ENCODE results near the gene NHLRC2.

The NHLRC2 gene

DNA sequence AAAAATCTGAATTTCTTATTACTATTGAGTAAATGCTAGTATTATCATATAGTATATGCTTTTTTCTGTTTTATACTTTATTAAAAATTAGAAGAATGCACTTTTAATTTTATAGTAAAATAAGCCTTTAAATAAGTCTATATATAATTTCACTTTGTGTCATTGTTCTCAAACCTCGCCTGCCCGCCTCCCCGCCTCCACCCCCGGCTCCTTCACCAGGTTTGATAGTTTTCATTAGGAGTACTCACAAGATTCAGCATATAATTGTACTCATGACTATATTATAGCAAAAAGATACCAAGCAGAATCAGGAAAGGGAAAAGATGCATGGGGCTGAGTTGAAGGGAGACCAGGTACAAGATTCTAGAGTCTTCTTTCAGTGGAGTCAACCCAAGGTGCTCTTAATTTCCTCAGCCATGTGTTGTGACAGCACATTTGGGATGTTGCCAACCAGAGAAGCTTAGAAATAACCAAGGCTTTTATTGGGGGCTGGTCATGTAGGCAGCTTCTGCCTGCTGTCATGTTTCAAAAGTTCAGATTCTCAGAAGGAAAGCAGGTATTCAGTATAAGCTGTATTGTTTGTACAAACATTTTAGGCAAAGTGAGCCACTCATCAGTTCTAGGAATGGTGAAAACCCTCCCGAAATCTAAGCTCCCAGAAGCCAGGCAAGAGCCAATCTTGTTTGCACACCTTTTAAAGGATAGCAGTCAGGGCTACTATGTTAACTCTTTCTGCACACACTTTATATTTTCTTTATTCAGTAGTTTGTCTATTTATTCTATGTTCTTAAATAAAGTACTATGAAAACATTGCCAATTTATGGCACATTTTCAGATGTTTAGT, 12.3 kb downstream of the NHLRC2 start:
- FAIRE-seq: no peak

DNA sequence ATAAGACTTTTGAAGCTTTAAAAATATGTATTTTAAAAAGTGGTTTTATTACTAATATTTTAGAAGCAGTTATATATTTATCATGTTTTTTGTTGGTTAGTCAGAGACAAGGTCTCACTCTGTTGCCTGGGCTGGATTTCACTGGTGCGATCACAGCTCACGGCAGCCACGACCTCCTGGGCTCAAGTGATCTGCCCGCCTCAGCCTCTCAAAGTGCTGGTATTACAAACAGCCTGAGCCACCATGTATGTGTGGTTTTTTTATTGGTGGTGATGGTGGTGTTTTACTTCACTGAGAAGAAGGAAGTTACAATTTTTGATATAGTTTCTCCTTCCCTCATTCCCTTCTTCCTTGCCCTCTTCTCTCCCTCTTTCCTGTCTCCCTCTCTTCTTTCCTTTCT, 13.4 kb downstream of the NHLRC2 start:
- FAIRE-seq: no peak

DNA sequence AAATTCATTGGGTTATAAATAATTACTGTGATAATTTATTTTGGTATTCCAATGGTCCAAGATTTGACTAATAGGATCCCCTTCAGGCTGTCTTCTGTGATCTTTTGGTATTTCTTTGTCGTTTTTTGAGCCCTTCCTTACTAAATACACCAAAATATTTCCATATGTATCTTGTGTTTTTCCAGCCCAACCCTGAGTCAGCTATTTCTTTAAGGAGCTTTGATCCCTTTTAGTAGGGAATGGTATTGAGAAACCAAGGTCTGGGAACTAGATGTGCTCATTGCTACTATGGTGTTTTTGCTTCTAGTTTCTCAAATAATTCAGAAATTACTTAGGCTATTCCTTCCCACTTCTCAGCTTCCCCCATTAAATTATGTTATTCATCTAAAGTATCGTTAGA, 15.3 kb downstream of the NHLRC2 start:
- FAIRE-seq: no peak

DNA sequence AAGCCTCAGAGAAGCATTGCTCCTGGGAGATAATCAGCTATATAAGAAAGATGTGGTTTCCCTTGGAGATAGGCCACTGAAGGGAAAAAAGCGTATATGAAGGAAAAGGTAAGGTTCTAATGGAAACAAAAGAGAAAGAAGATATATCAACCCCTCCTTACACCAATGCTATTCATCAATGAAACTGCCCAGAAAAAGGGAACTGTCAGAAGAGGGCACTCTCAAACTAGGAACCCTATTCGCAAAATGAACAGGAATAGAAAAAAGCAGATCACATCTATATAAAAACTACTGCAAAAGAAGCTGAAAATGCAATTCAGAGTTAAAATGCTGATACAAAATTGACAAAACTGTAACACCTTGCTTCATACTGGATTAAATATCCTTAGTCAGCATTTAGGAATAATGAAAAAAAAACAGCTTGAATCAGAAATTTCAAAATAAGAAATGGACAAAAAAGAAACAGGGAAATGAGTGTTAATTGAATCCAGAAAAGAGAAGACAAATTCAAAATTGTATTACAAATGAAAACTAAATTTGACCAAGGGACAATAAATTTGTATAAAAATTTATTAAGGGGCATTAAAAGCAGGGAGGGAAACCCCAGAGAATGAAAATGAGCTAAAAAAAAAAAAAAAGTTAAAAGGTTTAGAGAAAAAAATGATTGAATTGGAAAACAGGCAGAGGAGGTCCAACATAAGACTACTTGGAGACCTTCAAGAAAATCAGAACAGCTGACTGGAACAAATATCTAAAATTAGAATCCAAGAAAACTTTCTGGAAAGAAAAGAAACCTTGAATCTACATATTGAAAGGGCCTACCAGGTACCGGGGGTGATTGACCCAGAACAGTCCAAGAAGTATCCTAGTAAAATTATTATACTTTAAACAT, 17.9 kb downstream of the NHLRC2 start:
- FAIRE-seq: no peak

DNA sequence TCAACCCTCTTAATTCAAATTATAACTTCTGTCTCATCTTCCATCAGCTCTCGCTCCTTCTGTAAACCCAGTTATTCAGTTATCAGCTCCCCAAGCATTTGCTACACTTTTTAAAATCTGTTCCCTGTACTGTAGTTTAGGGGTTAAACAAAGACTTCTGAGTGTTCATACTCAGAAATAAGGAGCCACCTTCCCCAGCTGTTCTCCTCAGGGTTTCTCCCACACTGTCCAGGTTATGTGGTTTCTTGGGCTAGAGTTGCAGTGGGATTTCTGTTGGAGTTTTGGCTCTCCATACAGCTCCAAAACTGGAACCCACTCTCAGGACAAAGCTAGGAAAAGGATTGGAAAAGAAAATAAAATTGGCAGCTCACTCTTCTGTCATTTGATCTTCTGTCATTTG, 20.8 kb downstream of the NHLRC2 start:
- no peak for FAIRE-seq

DNA sequence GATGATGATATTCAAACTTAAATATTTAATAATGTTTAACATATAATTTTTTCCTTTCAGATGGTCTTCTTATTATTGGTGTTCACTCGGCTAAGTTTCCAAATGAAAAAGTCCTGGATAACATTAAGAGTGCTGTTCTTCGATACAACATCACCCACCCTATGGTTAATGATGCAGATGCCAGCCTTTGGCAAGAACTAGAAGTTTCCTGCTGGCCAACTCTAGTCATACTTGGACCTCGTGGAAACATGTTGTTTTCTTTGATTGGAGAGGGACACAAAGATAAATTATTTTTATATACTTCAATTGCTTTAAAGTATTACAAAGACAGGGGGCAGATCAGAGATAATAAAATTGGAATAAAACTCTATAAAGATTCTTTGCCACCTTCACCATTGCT, 22.0 kb downstream of the NHLRC2 start:
- FAIRE-seq: no peak

DNA sequence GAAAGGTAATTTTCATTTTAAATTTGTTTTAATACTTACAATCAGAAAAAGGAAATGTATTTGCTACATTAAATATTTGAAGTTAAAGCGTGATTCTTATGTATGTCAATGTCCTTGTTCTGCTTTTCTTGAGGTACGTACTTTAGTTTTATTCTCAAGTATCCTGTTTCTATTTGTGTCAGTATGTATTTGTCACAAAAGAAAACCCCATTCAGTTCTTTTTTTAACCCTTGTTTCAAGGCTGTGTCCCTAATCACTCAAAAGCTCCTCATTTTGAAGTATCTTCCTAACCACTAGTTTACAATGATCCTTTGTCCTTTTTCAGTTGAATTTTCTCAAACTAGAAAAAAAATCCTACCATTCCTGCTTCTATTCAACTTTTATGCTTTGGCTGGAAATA, 25.2 kb downstream of the NHLRC2 start:
- FAIRE-seq: no peak

DNA sequence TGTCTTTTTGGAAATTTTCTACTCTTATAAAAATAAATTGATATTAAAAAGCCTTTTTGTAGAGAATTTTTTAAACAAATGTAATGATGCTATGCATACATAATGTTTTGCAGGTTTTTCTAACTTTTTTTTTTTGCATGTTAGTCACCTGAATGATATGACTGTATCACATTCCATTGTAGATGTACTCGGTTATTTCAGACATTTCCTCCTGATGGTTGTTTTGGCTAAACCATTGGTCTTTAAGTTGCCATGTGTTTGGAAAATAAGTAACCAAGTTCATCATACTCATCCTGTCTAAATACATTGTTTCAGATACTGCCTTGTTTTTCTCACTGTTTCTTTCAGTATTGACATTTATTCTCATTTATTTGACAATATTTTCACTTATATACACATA, 25.8 kb downstream of the NHLRC2 start:
- FAIRE-seq: no peak

DNA sequence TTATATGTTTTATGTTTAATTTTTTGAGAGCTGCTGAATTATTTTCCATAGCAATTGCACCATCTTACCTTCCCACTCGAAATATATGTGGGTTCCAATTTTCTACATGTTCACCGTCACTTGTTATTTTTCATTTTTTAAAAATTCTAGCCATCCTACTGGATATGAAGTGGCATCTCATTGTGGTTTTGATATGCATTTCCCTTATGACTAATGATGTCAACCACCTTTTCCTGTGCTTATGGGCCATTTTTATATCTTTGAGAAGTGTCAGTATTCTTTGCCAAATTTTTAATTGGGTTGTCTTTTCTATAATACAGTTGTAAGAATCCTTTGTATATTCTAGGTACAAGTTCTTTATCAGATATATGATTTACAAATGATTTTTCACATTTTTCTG, 27.8 kb downstream of the NHLRC2 start:
- FAIRE-seq: peak; percentile 33

DNA sequence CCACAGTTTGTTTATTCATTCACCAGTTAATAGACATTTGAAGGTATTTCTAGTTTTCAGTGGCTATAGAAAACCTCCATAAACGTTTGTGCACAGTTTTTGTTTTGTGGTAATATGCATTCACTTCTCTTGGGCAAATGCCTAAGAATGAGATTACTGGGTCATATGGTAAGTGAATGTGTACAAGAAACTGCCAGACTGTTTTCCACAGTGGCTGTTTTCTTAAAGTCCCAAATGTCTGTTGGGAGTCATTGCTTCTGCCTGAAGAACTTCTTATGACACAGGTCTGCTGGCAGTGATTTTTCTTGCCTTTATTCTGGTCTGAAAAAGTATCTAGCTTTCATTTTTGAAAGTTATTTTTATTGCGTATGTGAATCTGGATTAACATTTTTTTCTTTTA, 35.5 kb downstream of the NHLRC2 start:
- no peak for FAIRE-seq

DNA sequence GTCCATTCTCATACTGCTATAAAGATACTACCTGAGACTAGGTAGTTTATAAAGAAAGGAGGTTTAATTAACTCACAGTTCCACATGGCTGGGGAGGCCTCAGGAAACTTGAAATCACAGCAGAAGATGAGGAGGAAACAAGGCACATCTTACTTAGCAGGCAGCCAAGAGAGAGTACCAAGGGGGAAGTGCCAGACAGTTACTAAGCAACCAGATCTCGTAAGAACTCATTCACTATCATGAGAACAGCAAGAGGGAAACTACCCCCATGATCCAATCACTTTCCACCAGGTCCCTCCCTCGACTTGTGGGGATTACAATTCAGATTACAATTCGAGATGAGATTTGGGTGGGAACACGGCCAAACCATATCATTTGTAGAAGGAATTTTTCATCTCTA, 36.3 kb downstream of the NHLRC2 start:
- no peak for FAIRE-seq

DNA sequence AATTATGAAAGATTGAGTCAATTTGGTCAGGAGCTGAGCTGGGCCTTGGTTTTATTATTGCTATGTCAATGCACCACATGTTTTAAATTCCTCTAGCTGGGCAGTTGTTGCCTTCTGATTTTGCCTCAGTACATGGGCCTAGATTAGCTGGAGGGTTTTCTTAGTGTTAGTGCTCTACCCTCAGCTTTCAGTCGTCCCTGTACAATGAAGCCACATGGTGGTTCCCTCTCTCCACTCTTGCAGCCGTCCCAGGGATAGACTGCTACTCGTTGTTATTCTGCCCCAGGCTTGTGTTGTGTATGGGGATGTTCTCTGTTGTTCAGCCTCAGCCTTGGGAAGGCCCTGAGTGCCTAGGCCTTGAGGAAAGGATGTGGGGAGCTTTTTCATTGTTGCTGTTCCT, 37.0 kb downstream of the NHLRC2 start:
- no peak for FAIRE-seq

DNA sequence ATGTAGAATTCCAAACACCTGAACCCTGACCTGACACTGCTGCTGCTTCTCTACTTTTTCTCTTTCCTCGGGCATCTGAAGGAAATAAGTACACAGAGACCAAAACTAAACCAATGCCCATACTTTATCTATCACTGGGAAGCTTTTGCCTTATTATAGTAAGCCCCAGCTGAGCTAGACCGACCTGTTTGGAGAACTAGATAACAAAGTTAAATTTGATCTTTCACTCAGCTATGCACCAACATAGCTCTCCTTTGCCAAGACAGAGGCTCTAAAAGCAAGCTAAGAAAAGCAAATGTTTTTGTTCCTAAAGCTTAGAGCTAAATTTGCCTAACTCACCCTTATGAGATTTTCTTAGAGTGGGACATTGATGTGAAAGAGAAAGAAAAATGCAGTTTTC, 39.1 kb downstream of the NHLRC2 start:
- no peak for FAIRE-seq

DNA sequence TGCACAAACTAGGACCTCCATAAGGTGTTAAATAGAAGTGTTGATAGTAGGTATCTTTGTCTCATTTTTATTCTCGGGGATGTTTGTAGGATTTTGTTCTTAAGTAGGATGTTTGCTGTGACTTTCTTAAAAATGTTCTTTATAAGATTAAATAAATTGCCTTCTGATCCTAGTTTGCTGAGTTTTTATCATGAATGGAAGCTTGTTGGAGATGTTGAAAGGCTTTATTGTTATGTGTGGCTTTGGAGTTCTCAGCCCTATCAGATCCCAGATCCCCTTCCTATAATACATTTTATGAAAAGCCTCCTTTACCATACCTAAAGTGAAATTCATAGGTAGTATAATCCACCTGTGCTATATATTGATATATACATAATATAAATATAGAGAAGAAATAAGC, 40.1 kb downstream of the NHLRC2 start:
- FAIRE-seq: no peak

DNA sequence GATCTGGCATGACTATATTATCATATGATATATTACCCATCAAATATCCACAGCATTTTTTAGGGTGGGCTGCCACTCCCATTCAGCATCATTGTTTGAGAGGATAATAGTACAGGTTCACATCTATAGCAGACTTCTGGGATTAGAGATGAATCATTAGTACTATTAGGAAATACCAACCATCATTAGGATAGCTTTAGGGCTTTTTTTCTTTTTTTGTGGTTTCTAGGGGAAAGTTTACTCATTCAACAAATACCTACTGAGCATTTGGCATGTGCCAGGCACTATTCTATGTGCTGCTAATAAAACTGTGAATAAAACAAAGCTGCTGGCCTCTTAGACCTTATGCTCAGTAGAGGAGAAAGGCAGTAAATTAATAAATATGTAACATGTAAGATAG, 40.6 kb downstream of the NHLRC2 start:
- no peak for FAIRE-seq

DNA sequence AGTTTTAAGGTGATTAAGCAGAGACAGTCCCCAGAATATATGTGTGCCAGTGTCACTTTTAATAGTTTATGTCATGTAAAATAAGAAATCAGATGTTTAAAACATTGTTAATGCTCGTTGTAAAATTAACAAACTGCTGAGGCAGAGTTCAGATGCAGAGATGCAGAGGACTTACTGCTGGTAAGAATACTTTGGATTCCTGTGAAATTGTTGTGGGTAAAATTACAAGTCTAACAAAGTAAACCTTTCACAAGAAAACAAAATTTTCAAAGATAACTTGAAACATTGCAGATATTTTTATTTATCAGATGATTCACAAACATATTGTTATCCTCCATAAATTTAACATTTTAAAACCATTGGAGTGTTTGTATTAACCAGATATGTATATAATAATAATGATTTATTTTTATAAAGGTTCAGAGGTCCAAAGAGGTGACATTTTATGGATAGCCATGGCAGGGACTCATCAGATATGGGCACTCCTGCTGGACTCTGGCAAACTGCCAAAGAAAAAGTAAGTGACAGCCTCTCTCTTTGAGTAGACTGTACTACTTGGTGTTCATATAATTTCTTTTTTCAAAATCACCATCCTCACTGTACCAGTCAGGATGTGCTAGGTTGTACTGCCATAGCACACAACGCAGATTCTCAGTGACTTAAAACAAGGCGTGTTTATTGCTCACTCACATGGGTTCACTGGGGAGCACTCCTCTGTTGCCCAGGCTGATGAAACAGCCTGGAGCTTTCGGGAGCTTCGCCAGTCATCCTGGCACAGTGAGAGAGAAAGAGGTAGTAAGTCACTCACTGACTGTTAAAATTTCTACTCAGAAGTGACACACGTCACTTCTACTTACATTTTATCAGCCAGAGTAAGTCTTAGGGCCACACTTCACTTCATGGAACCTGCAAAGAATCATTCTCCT, 43.5 kb downstream of the NHLRC2 start:
- peak; percentile 85 for FAIRE-seq

DNA sequence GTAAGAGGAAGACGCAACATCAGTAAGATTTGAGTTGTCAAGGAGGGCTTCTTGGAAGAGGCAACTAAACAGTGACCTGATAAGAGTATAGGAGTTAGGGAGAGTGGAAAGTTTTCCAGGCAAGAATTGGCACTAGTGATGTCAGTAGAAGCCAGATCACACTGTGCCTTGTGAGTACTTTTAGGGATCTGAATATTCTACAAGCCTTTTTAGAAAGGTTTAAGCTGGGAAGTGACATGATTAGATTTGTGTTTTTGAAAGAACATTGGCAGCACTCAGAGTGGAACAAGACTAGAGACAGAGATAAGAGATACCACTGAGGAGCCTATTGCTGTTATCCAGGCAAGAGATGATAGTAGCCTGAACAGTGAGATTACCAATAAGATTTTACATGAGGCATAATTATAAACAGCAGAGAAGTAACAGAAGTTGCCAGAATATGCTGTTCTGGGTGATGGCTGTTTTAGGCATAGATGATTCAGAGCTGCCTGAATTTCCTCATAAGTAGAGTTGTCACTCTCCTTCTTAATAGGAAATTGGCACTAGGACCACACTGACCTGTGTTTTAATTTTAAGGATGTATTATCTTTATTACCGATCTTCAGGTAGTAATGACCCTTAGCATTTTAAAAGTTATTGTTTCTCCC, 45.6 kb downstream of the NHLRC2 start:
- FAIRE-seq: no peak

DNA sequence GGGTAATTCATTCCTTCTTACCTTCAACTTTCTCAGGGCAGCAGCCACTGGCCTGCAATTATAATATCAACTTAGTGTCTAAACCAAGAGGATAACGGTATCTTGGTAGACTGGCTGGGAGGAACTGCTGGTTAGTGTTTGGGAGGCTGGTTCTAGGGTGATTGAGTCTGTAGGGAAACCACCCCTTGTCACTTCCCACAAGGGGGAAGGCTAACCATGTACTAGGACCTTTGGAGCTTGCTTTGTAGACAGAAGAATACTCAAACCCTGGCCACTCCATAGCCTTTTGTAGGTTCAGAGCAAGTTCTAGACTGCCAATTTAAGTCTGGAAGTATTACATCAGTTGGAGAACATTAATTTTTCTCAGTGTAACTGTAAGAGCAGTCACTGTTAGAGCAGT, 51.3 kb downstream of the NHLRC2 start:
- FAIRE-seq: no peak

DNA sequence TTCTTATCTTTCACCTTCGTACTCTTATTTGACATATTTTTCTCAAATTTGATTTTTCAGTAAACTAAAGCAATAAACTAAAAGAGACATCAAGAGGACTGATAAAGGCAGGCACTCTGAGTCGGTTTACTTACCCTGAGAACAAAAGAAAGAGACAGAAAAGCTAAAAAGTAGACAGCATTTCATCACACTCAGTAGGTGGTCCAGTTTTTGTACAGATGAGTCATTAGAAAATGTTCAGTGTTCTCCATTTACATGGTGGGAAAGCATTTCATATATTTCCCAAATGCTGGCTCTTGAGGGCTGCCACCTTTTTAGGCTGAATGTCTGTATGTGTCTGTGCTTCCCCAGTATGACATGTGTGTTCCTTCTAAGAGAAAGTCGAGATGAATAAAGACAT, 52.7 kb downstream of the NHLRC2 start:
- no peak for FAIRE-seq

DNA sequence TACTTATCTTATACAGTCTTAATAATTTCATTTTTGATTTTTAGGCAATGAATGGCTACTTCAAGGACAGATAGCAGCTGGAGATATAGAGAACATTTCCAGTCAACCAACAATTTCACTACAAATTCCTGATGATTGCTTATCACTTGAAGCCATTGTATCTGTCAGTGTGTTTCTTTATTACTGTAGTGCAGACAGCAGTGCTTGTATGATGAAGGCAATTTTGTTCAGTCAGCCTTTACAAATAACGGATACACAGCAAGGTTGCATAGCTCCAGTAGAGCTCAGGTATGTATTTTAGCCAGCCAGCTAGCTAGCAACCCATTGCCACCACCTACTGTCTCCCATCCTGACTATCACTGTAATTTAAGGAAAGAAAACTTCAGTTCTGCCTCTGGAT, 53.8 kb downstream of the NHLRC2 start:
- no peak for FAIRE-seq

DNA sequence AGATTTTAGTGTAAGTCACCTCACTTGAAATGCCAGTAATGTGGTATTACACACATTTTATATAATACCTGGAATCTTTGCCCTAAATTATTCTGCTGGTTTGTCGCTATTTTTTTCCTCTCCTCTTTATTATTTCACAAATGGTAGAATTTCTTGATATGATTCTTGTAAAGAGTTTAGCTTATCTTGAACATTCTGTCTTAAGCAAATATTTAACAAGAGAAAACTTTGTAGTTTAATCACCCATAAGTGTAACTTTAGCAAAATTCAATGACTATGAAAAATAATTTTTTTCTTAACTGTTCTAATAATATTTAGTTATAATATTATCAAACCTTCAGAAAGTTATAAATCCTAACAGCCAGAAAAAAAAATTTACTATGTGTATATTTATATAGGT, 56.7 kb downstream of the NHLRC2 start:
- no peak for FAIRE-seq

DNA sequence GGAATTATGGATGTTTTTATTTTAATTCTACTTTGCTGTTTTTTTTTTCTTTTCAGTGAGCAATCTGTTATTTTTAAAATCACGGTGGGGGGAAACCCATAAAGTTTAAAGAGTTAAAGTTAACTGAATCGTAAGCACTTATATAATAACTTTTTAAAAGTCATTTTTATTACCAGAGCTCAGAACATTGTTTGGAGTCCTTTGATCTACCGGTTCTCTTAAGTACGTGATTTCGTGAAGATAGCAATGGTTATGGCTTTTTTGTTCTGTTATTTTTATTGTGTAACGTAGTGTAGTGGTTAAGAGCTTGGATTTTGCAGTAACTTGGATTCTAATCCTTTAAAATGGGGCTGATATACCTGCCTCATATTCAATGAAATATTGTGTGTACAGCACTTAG, 57.4 kb downstream of the NHLRC2 start:
- peak; percentile 78 for FAIRE-seq
